Fibroblast of skin of scalp (primary cell): ENCODE results near the gene C12orf43. TPM values are rescaled to one million over a fixed set of nuclear protein-coding genes. Genes with fewer than 3 reads are reported as not detected.
"Not testable (repeated sequence)": the region's sequence is repeated elsewhere in the genome, so short reads cannot be mapped to it uniquely, and the experiment has no call there.

Experiments used
- DNase-seq: peaks from one replicate; pipeline ENCODE4 v3.0.0-alpha.2; 2013
- polyA plus RNA-seq, 2 experiments: library from polyadenylated mRNA; unstranded; fragments of 120-200 nt; gene quantifications; one replicate each; pipeline ENCODE4 v1.2.1, GENCODE V29; 2013; ENCODE audit not compliant: insufficient read length in 2 of 2

The C12orf43 gene, protein sequence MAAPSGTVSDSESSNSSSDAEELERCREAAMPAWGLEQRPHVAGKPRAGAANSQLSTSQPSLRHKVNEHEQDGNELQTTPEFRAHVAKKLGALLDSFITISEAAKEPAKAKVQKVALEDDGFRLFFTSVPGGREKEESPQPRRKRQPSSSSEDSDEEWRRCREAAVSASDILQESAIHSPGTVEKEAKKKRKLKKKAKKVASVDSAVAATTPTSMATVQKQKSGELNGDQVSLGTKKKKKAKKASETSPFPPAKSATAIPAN
- polyA plus RNA-seq (2013, experiment 1 of 2; ENCODE audit: insufficient read length): 13.5 TPM
- 12.9 TPM for polyA plus RNA-seq (2013, experiment 2 of 2; ENCODE audit: insufficient read length)

DNA sequence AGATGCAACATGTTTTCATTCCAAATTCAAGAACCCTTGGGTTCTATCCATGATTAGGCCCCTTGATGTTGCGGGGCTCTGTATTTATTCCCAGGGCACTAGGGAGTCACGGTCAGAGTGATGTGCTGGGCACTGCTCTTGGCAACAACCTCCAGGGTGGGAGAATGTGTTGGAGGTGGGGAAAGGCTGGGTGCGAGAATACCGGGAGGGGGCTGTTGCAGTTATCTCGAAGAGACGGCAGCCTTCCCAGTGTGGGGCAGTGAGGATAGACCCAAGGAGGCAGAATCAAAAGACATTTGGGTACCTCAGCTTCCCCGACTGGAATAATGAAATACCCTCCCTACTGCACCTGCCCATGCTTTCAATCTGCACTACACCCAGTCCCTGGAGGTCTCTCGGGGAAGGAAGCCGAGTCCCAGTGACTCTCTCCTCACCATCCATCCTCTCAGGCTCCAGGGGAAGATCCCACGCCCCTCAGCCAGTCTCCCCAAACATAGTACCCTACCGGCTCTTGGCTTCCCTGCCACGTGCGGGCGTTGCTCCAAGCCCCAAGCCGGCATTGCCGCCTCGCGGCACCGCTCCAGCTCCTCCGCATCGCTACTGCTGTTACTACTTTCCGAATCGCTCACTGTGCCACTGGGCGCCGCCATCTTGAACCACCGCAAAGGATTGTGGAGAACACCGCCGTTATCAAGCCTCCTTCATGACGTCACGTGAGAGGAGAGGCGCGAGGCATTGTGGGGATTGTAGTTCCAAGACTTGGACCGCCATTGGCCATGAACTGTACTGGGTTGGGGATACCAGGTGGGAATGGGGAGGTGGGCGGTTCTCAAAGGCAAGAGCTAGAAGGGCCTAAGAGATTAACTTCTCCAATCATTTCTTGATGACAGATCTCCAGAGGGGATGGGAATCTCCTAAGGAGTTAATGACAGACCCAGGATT lies at the start of gene C12orf43:
TSS of gene C12orf43 (minus strand) at position 663 of the 942 bp plus-strand sequence. CDS start at position 650, 13 bp downstream.
- peak; percentile 91 for DNase-seq

DNA sequence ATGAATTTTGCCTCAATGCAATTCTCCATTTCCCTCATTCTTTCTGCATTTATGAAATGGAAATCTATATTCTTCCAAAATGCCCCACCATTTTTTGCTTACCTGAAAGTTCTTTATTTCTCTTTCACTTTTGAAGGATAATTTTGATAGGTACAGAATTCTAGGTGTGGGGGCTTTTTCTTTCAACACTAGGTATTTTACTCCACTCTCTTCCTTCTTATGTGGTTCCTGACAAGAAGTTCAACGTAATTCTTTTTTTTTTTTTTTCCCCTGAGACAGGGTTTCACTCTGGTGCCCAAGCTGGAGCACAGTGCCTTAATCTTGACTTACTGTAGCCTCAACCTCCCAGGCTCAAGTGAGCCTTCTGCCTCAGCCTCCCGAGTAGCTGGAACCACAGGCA lies 49.1 kb upstream of the C12orf43 start:
- no peak for DNase-seq

- not testable (repeated sequence) for DNase-seq
These were observed 48.3 kb upstream of the C12orf43 start for GRCh38 chr12:121064586-121064985.

- no peak for DNase-seq
These were observed 47.8 kb upstream of the C12orf43 start for GRCh38 chr12:121064116-121064515.

DNA sequence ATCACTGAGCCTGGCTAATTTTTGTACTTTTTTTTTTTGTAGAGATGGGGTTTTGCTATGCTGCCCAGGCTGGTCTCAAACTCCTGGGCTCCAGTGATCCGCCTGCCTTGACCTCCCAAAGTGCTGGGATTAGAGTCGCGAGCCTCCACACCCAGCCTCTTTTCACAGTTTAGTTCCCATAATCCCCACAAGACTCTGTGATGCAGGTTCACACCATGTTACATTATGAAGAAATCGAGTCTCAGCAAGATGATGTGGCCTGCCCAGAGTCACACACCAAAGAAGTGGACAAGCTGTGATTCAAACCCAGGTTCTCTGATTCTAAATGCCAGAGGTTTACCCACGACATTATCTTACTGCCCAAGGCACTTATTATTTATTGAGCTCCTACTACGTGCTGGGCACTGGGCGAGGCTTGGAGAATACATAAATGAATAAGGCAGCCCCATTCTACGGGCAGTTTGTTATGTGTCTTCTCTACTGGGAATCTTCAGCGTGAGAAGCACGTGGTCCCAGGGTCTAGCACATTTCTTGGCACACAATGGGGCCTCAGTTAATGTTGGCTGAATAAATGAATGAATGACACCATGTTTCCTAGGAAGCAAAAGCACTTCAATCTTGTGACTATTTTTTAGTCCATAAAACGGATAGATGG lies 46.2 kb upstream of the C12orf43 start:
- DNase-seq: no peak

GRCh38 chr12:121061831-121062230 lies 45.5 kb upstream of the C12orf43 start:
- DNase-seq: peak; percentile 18

GRCh38 chr12:121060149-121061001 lies 44.1 kb upstream of the C12orf43 start:
- peak; percentile 48 for DNase-seq

DNA sequence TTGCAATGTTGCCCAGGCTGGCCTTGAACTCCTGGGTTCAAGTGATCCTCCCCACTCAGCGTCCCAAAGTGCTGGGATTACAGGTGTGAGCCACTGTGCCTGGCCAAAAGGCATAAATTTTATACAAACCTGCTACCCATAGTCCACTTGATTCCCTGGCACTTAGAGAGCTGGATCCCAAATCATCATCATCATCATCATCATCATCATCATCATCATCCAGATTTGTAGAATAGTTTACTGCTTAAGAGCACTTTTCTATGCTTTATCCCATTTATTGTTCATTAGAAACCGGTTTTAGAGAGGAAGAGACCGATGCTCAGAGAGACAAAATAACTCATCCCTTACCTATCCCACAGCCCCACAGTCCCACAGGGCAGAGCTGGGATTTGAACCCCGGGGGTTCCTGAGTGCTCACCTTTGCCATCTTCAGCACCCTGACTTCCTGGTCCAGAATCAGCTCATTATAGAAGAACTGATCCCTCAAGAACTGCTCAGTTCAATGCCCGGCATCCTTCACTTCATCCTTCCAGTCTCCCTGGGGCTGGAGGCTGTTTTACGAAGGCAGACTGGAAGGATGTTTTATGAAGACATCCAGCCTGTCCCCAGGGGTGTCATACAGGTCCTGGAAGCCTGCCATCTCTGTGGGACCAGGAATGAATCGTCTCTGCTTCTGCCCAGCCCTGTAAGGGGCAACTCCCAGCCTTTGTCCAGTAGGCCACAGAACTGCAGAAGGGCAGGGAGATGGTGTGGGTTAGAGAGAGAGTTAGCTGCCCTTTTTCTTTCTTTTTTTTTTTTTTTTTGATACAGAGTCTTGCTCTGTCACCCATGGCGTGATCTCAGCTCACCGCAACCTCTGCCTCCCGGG lies 43.0 kb upstream of the C12orf43 start:
- DNase-seq: peak; percentile 25

DNA sequence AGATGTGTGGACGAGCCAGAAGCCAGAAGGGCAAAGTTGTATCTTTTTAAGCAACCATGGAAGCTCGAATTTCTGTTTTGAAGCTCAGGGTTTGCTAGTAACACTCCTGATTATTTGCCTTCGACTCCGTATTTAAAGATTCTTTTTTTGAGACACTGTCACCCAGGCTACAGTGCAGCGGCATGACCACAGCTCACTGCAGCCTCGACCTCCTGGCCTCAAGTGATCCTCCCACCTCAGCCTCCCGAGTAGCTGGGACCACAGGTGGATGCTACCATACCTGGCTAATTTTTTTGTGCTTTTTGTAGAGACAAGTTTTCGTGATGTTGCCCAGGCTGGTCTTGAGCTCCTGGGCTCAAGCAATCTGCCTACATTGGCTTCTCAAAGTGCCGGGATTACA lies 41.5 kb upstream of the C12orf43 start:
- no peak for DNase-seq

- DNase-seq: no peak
These were observed 37.4 kb upstream of the C12orf43 start for GRCh38 chr12:121053706-121054105.

DNA sequence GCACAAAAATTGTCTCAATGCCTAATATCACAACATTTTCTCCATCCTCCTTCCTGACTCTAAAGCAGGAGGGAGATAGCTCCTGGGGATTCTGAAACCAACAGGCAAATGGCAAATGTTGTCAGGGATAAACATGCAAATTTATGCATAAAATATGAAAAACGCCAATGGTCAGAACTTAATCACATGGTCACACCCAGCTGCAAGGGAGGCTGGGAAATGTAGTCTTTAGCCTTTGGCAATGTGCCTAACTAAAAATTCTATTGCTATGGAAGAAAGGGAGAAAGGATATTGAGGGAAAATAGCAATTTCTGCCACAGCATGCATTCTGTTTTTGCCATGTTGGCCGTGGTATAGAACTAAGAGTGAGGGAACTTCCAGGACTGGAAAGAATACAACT lies 34.4 kb upstream of the C12orf43 start:
- no peak for DNase-seq

GRCh38 chr12:121048442-121048841 lies 32.2 kb upstream of the C12orf43 start:
- DNase-seq: no peak

DNA sequence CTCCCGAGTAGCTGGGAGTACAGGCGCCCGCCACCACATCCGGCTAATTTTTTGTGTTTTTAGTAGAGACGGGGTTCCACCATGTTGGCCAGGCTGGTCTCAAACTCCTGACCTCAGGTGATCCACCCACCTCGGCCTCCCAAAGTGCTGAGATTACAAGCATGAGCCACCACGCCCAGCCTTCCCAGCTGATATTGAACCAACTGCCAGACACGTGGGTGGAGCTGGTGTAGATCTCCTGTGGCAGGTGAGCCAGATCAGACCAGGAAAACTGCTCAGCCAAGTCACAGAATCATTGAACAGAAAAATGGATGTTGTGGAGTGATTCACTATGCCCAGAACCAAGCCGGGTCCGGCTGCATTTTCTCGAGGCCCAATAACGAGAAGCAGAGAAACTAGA lies 31.1 kb upstream of the C12orf43 start:
- DNase-seq: not testable (repeated sequence)

DNA sequence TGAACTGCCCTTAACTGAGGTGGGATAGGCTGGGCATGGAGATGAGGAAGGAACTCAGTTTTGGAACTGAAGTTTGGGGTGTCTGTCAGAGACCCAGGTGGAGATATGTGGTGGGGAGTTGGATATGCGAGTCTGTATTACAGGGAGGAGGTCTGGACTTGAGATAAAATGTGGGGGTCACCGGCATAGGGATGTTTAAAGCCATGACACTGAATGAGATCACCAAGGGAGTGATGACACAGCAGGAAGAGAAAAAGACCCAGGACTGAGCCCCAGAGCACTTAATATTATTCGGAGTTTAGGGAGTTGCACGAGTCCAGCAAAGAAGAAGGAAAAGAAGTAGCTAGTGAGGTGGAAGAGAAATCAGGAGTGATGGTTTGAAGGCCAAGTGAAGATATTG lies 26.8 kb upstream of the C12orf43 start:
- DNase-seq: no peak

GRCh38 chr12:121038861-121039668 lies 22.8 kb upstream of the C12orf43 start, which contains the start of gene OASL:
OASL (minus strand) TSS chr12:121039246; CDS start chr12:121038971, 275 bp downstream.
- no peak for DNase-seq

DNA sequence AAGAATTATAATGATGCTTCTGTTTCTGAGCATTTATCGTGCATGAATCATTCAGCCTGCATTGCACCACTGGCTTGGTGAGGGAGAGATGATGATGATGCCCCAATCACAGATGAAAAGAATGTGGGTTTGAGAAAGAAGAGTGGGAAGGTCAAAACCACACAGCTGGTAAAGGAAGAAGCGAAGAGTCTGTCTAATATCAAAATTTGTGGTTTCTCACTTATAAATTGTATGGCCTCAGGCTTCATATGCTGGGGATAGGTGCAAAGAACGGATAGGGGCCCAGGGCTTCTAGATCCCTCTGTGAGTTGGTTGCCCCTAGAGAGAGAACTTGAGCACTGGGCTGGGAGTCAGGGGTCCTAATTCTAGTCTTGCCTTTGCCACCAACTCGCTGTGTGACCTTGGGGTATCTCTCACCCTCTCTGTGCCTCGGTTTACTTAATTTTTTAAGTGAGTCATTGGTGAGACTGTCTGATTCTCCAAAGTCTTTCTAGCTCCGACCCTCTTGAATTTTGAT lies 20.6 kb upstream of the C12orf43 start:
- DNase-seq: peak; percentile 61

GRCh38 chr12:121034616-121035305 lies 18.5 kb upstream of the C12orf43 start:
- DNase-seq: no peak

GRCh38 chr12:121033625-121034349 lies 17.5 kb upstream of the C12orf43 start:
- peak; percentile 37 for DNase-seq
